Neural cell (in vitro differentiated cells): Measurements from ENCODE around the gene LBR. TPM values are rescaled to one million over a fixed set of nuclear protein-coding genes. Genes with fewer than 3 reads are reported as not detected.

Source experiments
- H2AFZ ChIP-seq: fragments of 200-600, 300-800 bp; sonication (generic), shearing (Covaris generic); 2 replicates; pipeline ENCODE4 v1.6.0; 2014; ENCODE audit warnings: low read depth, mild to moderate bottlenecking, antibody characterized with exemption, low read length, moderate library complexity
- H3F3A ChIP-seq: fragments of 200-600 bp; shearing (Covaris generic); 2 replicates; pipeline ENCODE4 v1.6.1; 2016; ENCODE audit warnings: mild to moderate bottlenecking, moderate library complexity, mixed read lengths, antibody characterized with exemption, low read length; ENCODE audit not compliant: insufficient read depth, poor library complexity, severe bottlenecking
- H3K27ac ChIP-seq: fragments of 200-600, 300-800 bp; sonication (generic), shearing (Covaris generic); 2 replicates; pipeline ENCODE4 v1.5.1; 2014; ENCODE audit warnings: mild to moderate bottlenecking, low read length, moderate library complexity
- H3K27me3 ChIP-seq: fragments of 300-800, 200-600 bp; sonication (generic), shearing (Covaris generic); 2 replicates; pipeline ENCODE4 v1.6.0; 2014; ENCODE audit warnings: mild to moderate bottlenecking, low read depth, low read length, moderate library complexity; ENCODE audit not compliant: insufficient read depth
- H3K36me3 ChIP-seq: fragments of 300-800, 200-600 bp; sonication (generic), shearing (Covaris generic); 2 replicates; pipeline ENCODE4 v1.5.1; 2014; ENCODE audit warnings: mild to moderate bottlenecking, antibody characterized with exemption, low read length, moderate library complexity; ENCODE audit not compliant: insufficient read depth
- H3K4me2 ChIP-seq: fragments of 300-800, 200-600 bp; sonication (generic), shearing (Covaris generic); 2 replicates; pipeline ENCODE4 v1.6.0; 2014; ENCODE audit warnings: mild to moderate bottlenecking, low read length
- H3K4me3 ChIP-seq: fragments of 300-800, 200-600 bp; sonication (generic), shearing (Covaris generic); 2 replicates; pipeline ENCODE4 v1.5.1; 2014; ENCODE audit warnings: mild to moderate bottlenecking, low read length, moderate library complexity
- H3K79me2 ChIP-seq: fragments of 200-600 bp; shearing (Covaris generic); replicated peaks from 2 replicates; pipeline ENCODE4 v1.6.0; 2014; ENCODE audit warnings: mild to moderate bottlenecking, low read length, moderate library complexity; ENCODE audit not compliant: insufficient read depth
- H3K9ac ChIP-seq: fragments of 300-800, 200-600 bp; sonication (generic), shearing (Covaris generic); 2 replicates; pipeline ENCODE4 v1.6.1; 2016; ENCODE audit warnings: mild to moderate bottlenecking, low read length, mixed read lengths
- H3K9me2 ChIP-seq: fragments of 200-600 bp; shearing (Covaris generic); 2 replicates; pipeline ENCODE4 v1.6.1; 2016; ENCODE audit warnings: mild to moderate bottlenecking, low read length, mixed read lengths; ENCODE audit not compliant: insufficient read depth
- H3K9me3 ChIP-seq: fragments of 200-600, 300-800 bp; sonication (generic), shearing (Covaris generic); 2 replicates; pipeline ENCODE4 v1.6.1; 2016; ENCODE audit warnings: mild to moderate bottlenecking, mixed run types, low read length, moderate library complexity, mixed read lengths
- H4K20me1 ChIP-seq: fragments of 200-600 bp; shearing (Covaris generic); 2 replicates; pipeline ENCODE4 v1.6.1; 2016; ENCODE audit warnings: mild to moderate bottlenecking, mixed run types; ENCODE audit not compliant: insufficient read depth
- CTCF ChIP-seq: fragments of 450-650 bp; IDR thresholded peaks from 2 replicates; pipeline ENCODE4 v1.5.1; 2014; ENCODE audit warnings: antibody characterized with exemption, mild to moderate bottlenecking, moderate library complexity; ENCODE audit not compliant: poor library complexity, severe bottlenecking
- EP300 ChIP-seq: fragments of 450-650 bp; conservative IDR thresholded peaks from 2 replicates; pipeline ENCODE4 v1.6.1; 2014; ENCODE audit warnings: antibody characterized with exemption, mild to moderate bottlenecking, moderate library complexity; ENCODE audit not compliant: poor library complexity, severe bottlenecking
- EZH2 ChIP-seq: fragments of 200-600, 300-800 bp; shearing (Covaris generic), sonication (generic); IDR thresholded peaks from 2 replicates; pipeline ENCODE4 v1.6.1; 2014; ENCODE audit warnings: antibody characterized with exemption, low read length, borderline replicate concordance, mild to moderate bottlenecking; ENCODE audit not compliant: insufficient read depth, poor library complexity, severe bottlenecking
- MXI1 ChIP-seq: fragments of 450-650 bp; conservative IDR thresholded peaks from 2 replicates; pipeline ENCODE4 v1.6.1; 2014; ENCODE audit warnings: antibody characterized with exemption, mild to moderate bottlenecking; ENCODE audit not compliant: poor library complexity, severe bottlenecking
- POLR2AphosphoS5 ChIP-seq: IDR thresholded peaks from 2 replicates; pipeline ENCODE4 v1.6.1; 2012
- RAD21 ChIP-seq: fragments of 450-650 bp; conservative IDR thresholded peaks from 2 replicates; pipeline ENCODE4 v1.6.1; 2014; ENCODE audit warnings: antibody characterized with exemption, mild to moderate bottlenecking, moderate library complexity
- REST ChIP-seq: IDR thresholded peaks from 2 replicates; pipeline ENCODE4 v1.6.1; 2012; ENCODE audit warnings: borderline replicate concordance
- SMC3 ChIP-seq: fragments of 450-650 bp; conservative IDR thresholded peaks from 2 replicates; pipeline ENCODE4 v1.6.1; 2014; ENCODE audit warnings: antibody characterized with exemption, mild to moderate bottlenecking, moderate library complexity; ENCODE audit not compliant: poor library complexity
- TAF1 ChIP-seq: IDR thresholded peaks from 2 replicates; pipeline ENCODE4 v1.6.1; 2012; ENCODE audit warnings: low read depth
- polyA plus RNA-seq: library from polyadenylated mRNA; depleted of rRNA; stranded (reverse); fragments of >200 nt; gene quantifications from 2 replicates; pipeline ENCODE4 v1.2.3, GENCODE V29; 2014

The LBR gene
- polyA plus RNA-seq, 1 donor from 2014 or later: 156 TPM

- H3K9me2 ChIP-seq: no peaks in the 10 kb centered on the region
- peaks cover 13% of the 10 kb centered on the region for H3K36me3 ChIP-seq
- TF ChIP-seq REST (no peak), POLR2AphosphoS5 (no peak), CTCF (no peak), MXI1 (no peak), TAF1 (no peak), SMC3 (no peak), EP300 (no peak), RAD21 (no peak), EZH2 (no peak)
- H3K27ac ChIP-seq: no peak overlapping the region
- no peak overlapping the region for H3K9ac ChIP-seq
- H2AFZ ChIP-seq: no peak overlapping the region
- H3K27me3 ChIP-seq: no peaks in the 10 kb centered on the region
- H3K4me3 ChIP-seq: no peak overlapping the region
- H3K79me2 ChIP-seq: peaks cover 20% of the 10 kb centered on the region
- no peaks in the 10 kb centered on the region for H4K20me1 ChIP-seq
- H3K9me3 ChIP-seq: no peaks in the 10 kb centered on the region
- no peak overlapping the region for H3K4me2 ChIP-seq
- H3F3A ChIP-seq: no peaks in the 10 kb centered on the region
These were observed 15.0 kb downstream of the LBR start for GRCh38 chr1:225412803-225413351.

GRCh38 chr1:225412321-225412720 lies 15.5 kb downstream of the LBR start:
- Histone ChIP-seq H3K9ac (no peak overlapping the region), H3F3A (no peaks in the 10 kb centered on the region), H3K79me2 (peaks cover 20% of the 10 kb centered on the region), H3K4me3 (no peak overlapping the region), H4K20me1 (no peaks in the 10 kb centered on the region), H3K27ac (no peak overlapping the region), H2AFZ (no peak overlapping the region), H3K9me2 (no peaks in the 10 kb centered on the region), H3K9me3 (no peaks in the 10 kb centered on the region), H3K4me2 (no peak overlapping the region), H3K27me3 (no peaks in the 10 kb centered on the region), H3K36me3 (peaks cover 16% of the 10 kb centered on the region)
- TF ChIP-seq TAF1 (no peak), EZH2 (no peak), REST (no peak), CTCF (no peak), EP300 (no peak), SMC3 (no peak), POLR2AphosphoS5 (no peak), MXI1 (no peak), RAD21 (no peak)
